ENCODE results near the gene GPSM1. TPM values are rescaled to one million over a fixed set of nuclear protein-coding genes. Genes with fewer than 3 reads are reported as not detected.
A peak's percentile ranks its signal among the peaks of the same experiment; 100 is the strongest.
"Not testable (repeated sequence)": the region's sequence is repeated elsewhere in the genome, so short reads cannot be mapped to it uniquely, and the experiment has no call there.

The GPSM1 gene
- total and polyA plus RNA-seq, 11 donors: 24.1 to 80.2 (median 31.7) TPM

DNA sequence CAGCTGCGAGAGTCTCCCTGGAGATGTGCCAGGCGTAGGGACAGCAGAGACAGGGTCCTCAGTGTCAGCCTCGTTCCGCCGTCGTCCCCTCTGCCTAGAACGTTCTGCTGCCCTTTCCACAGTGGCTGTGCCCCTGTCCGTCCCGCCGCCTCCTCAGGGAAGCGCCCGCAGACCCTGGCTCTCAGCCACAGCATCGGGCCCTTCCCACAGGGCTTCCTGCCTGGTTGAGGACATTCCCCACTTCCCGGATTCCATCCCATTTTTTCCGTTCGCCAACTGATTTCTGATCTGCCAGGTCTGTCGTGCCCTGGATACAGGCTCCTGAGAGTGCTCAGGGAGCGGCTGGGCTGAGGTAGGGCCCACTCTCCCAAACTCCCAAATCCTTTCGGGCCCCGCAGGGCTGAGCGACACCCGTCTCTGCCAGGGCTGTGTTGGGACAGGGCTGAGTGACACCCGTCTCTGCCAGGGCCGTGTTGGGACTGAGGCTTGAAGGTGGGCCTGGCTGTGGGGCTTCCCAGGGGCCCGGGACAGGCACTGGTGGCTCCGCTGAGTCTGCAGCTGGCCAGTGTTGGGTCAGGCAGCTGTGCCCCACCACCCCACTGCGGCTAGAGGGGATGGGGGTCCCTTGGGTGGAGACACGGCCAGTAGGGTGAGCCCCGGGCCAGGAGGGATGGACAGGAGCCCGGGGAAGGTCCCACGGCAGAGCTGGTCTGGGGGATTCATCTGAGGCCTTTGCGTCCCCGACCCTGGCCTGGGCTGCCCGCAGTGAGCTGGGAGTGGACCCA is 20.3 kb downstream of the GPSM1 start:
- H3K27ac ChIP-seq: no peak overlapping the region

DNA sequence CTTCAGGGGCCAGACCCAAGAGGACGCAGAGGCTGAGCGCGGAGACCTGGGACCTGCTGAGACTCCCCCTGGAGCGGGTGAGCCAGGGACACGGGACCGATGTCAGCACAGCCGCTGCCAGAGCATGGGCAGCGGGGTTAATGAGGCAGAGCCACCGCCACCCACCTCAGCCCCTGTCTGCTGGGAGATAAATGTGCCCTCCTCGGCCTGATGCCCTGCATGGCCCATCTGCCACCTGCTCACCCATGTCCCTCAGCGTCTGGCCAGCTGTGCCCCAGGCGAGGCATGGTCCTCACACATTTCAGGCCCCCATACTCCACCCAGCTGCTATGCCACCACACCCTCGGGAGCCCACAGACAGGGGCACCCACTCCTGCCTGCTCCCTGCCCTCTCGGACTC is 21.4 kb downstream of the GPSM1 start:
- intact Hi-C loops (cut with DNase I): no loop called here
- WGBS, 4 donors: 90 to 95% (median 92%) methylated on average over 11 to 14 of the region's 14 CpGs
- H3K27me3 ChIP-seq: no peaks in the 10 kb centered on the region

More for the DNA sequence above, 20.3 kb downstream of the GPSM1 start:
- H3K4me3 ChIP-seq: no peak overlapping the region
- H3K27me3 ChIP-seq: no peaks in the 10 kb centered on the region
- intact Hi-C loops (cut with DNase I): no loop called here
- WGBS, 4 donors: 66 to 76% (median 73%) methylated on average over 25 to 34 of the region's 34 CpGs
- no peak for ATAC-seq
- no peaks in the 10 kb centered on the region for H3K9me3 ChIP-seq
- H3K4me1 ChIP-seq: peaks cover 0 to 42% (median 31%) of the 10 kb centered on the region in 12 donors
- H3K36me3 ChIP-seq: peaks cover 0 to 11% (median 0%) of the 10 kb centered on the region in 9 donors
- no peak for DNase-seq
- TF ChIP-seq, protein P1, sequence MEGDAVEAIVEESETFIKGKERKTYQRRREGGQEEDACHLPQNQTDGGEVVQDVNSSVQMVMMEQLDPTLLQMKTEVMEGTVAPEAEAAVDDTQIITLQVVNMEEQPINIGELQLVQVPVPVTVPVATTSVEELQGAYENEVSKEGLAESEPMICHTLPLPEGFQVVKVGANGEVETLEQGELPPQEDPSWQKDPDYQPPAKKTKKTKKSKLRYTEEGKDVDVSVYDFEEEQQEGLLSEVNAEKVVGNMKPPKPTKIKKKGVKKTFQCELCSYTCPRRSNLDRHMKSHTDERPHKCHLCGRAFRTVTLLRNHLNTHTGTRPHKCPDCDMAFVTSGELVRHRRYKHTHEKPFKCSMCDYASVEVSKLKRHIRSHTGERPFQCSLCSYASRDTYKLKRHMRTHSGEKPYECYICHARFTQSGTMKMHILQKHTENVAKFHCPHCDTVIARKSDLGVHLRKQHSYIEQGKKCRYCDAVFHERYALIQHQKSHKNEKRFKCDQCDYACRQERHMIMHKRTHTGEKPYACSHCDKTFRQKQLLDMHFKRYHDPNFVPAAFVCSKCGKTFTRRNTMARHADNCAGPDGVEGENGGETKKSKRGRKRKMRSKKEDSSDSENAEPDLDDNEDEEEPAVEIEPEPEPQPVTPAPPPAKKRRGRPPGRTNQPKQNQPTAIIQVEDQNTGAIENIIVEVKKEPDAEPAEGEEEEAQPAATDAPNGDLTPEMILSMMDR (IDR thresholded peaks at IDR 0.05): no peak
- TF ChIP-seq POLR2A (IDR thresholded peaks at IDR 0.05): no peak

DNA sequence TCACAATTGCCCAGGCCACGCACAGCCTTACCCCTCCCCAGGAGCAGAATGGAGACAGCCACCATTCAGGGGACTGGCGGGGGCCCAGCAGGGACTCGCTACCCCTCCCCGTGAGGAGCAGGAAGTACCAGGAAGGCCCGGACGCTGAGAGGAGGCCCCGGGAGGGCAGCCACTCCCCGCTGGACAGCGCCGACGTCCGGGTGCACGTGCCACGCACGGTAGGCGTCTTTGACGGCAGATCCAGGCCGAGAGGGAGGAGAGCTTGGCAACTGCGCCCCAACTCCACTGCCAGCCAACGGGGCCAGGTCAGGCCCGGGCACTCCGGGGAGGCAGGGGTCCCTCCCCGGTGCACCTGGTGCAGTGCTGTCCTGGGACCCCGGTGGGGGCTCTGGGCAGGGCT is 22.2 kb downstream of the GPSM1 start:
- ATAC-seq (no peak), DNase-seq (no peak)
- peaks cover 0 to 11% (median 0%) of the 10 kb centered on the region in 9 donors for H3K36me3 ChIP-seq
- H3K27ac ChIP-seq: no peak overlapping the region
- H3K27me3 ChIP-seq: no peaks in the 10 kb centered on the region
- TF ChIP-seq POLR2A (IDR thresholded peaks at IDR 0.05): no peak
- TF ChIP-seq, protein P1 (IDR thresholded peaks at IDR 0.05): no peak
- WGBS, 4 donors: 82 to 91% (median 88%) methylated on average over 22 to 24 of the region's 24 CpGs
- H3K9me3 ChIP-seq: no peaks in the 10 kb centered on the region
- peaks cover 0 to 42% (median 25%) of the 10 kb centered on the region in 12 donors for H3K4me1 ChIP-seq
- intact Hi-C loops (cut with DNase I): no loop called here
- H3K4me3 ChIP-seq: no peak overlapping the region

More for the DNA sequence above, 21.4 kb downstream of the GPSM1 start:
- no peak overlapping the region for H3K27ac ChIP-seq
- no peaks in the 10 kb centered on the region for H3K9me3 ChIP-seq
- H3K4me1 ChIP-seq: peaks cover 0 to 40% (median 22%) of the 10 kb centered on the region in 12 donors
- TF ChIP-seq POLR2A (IDR thresholded peaks at IDR 0.05): no peak
- TF ChIP-seq, protein P1 (IDR thresholded peaks at IDR 0.05): no peak
- H3K36me3 ChIP-seq: peaks cover 0 to 11% (median 0%) of the 10 kb centered on the region in 9 donors
- ATAC-seq (no peak), DNase-seq (no peak)
- no peak overlapping the region for H3K4me3 ChIP-seq

DNA sequence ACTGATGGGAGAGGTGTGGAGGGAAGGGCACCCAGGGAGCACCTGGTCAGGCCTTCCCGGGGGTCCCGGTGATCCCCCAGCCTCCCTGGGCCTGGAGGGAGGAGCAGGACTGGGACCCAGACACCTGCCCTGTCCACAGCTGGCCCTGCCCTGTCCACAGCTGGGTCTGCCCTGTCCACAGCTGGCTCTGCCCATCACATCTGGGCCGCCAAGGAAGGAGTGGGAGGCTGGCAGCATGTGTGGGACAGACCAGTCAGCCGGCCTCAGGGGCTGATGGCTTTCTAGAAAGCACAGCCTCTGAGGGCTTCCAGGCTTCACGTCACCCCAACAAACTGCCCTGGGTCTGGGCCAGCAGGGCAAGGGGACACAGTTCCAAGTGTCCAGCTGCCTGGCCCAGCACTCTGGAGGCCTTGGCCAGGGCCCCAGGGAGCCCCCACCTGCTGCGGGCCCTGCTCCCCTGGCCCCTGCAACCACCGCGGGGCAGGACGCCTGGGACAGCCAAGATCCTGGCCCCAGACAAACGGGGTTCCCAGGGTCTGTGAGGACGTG is 24.0 kb downstream of the GPSM1 start:
- 71 to 87% (median 82%) methylated on average over 2 to 11 of the region's 11 CpGs for WGBS, 4 donors
- intact Hi-C loops (cut with DNase I): no loop called here
- TF ChIP-seq, protein P1 (IDR thresholded peaks at IDR 0.05): no peak
- no peak for TF ChIP-seq POLR2A (IDR thresholded peaks at IDR 0.05)
- Histone ChIP-seq H3K27ac (no peak overlapping the region), H3K36me3 (peaks cover 0 to 13% (median 4%) of the 10 kb centered on the region in 9 donors), H3K9me3 (no peaks in the 10 kb centered on the region), H3K4me1 (peaks cover 0 to 39% (median 17%) of the 10 kb centered on the region in 12 donors), H3K4me3 (peak overlapping the region in 1 of 12 donors; percentile 30), H3K27me3 (no peaks in the 10 kb centered on the region)
- no peak for ATAC-seq
- DNase-seq: no peak

DNA sequence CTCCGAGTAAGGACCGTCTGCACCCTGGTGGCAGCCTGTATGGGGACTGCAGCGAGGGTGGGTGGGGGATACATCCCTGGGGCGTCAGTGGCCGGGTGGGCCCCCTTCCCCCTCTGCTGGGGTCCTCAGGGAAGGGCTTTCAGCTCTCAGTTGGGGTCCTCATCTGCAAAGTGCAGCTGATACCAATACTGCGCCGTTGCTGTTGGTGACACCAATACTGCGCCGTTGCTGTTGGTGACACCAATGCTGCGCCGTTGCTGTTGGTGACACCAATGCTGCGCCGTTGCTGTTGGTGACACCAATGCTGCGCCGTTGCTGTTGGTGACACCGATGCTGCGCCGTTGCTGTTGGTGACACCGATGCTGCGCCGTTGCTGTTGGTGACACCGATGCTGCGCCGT is 24.5 kb downstream of the GPSM1 start:
- Histone ChIP-seq H3K36me3 (peaks cover 0 to 18% (median 9%) of the 10 kb centered on the region in 9 donors), H3K4me3 (peak overlapping the region in 1 of 12 donors; percentile 40), H3K4me1 (peaks cover 0 to 35% (median 14%) of the 10 kb centered on the region in 12 donors)
- DNase-seq; intact Hi-C loops (cut with DNase I); H3K27me3 ChIP-seq; H3K27ac ChIP-seq; ATAC-seq; H3K9me3 ChIP-seq: not testable (repeated sequence)
- 85 to 100% (median 94%) methylated on average over 5 to 24 of the region's 24 CpGs for WGBS, 4 donors
